ENCODE results near the gene NEURL3.
A peak's percentile ranks its signal among the peaks of the same experiment; 100 is the strongest.
"Not testable (repeated sequence)": the region's sequence is repeated elsewhere in the genome, so short reads cannot be mapped to it uniquely, and the experiment has no call there.

NEURL3 gene

DNA sequence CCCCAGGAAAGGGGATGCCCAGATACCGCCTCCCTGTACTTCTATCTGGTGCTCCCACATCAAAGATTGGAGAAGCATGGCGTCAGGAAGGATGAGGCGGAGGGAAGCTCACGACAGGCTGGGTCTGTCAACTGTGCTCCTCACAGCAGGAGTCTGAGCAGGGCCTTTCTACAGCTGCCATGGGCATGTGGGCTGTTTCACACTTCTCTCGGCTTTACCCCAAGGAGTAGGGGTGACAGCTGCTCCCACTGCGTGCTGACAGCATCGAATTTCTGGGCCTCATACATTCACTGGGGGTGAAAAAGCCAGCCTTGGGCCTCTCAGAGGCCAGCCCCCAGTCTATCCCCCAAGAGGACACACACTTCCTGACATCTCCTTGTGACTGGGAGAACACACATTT, 21.1 kb downstream of the NEURL3 start:
- DNase-seq: no peak

- DNase-seq: no peak
These were observed 27.7 kb downstream of the NEURL3 start for GRCh38 chr2:96477458-96477857.

GRCh38 chr2:96471772-96472171, 33.4 kb downstream of the NEURL3 start:
- DNase-seq: no peak

DNA sequence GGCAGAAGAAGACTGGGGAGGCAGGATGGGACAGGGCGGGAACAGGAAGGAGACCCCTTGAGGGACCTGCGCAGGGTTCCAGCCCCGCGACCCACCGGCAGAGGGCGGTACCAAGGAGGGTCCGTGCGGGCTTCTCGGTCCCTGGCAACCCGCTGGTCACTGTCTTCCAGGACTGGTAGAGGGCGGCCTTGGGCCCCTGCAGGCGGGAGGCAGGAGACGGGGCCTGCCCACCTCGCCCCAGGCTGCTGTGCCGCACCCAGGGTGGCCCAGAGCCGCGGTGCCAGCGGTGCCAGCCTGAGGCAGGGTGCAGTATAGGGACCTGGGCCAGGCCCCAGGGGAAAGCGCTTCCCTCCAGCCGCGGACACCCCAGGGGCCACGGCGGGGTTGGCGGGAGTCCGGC, 34.5 kb downstream of the NEURL3 start:
- DNase-seq: peak; percentile 26

DNA sequence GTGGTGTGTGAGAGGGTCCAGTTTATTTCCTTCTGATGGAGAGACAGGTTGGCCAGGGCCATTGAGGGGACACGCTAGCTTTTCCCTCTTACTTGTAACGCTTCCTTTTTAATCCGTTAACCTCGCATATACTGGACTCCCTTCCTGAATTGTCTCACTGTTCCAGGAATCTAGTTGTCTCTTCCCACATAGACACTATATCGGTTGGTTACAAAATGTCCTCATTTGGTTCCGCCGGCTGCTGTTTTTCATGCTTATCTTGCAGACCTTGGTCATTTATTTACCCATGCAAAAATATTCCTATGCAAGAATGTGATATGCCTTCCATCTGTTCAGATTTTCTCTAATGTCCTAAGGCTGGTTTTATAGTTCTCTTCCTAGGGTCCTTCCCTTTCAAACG, 35.0 kb downstream of the NEURL3 start:
- DNase-seq: no peak

DNA sequence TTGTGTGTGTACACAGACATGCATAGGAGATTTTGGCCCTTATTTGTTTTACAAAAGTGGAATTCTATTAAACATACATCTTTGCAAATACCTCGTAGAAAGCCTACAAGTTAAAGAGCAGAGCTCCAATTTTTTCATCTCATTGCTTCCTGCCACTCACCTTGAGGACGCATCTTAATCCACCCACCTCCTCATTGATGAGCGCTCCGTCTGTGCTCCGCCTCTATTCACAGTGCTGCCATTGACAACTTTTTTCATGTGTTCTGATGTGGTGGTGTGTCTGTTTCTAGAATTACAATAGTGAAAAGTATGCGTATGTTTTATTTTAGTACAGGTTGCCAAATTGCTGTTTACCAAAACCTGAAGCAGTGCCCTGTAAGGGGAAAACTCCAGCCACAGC, 36.3 kb downstream of the NEURL3 start:
- DNase-seq: no peak

GRCh38 chr2:96464651-96465050, 40.5 kb downstream of the NEURL3 start:
- DNase-seq: no peak

GRCh38 chr2:96464061-96464460, 41.1 kb downstream of the NEURL3 start:
- DNase-seq: no peak

DNA sequence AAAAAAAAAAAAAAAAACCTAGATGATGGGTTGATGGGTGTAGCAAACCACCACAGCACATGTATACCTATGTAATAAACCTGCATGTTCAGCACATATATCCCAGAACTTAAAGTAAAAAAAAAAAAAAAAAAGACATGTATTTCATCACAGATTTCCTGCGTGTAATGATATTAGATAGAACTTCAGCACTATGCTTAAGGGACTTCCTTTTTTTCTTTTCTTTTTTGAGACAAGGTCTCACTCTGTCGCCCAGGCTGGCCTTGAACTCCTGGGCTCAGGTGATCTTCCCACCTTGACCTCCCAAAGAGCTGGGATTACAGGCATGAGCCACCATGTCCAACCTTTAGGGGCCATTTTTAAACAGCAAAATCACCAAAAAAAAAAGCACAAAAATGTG, 42.0 kb downstream of the NEURL3 start:
- no peak for DNase-seq

GRCh38 chr2:96461616-96462015, 43.5 kb downstream of the NEURL3 start:
- DNase-seq: not testable (repeated sequence)

- no peak for DNase-seq
These were observed 53.1 kb downstream of the NEURL3 start for GRCh38 chr2:96452053-96452452.

- DNase-seq: no peak
These were observed 55.5 kb downstream of the NEURL3 start for GRCh38 chr2:96449637-96450036.

DNA sequence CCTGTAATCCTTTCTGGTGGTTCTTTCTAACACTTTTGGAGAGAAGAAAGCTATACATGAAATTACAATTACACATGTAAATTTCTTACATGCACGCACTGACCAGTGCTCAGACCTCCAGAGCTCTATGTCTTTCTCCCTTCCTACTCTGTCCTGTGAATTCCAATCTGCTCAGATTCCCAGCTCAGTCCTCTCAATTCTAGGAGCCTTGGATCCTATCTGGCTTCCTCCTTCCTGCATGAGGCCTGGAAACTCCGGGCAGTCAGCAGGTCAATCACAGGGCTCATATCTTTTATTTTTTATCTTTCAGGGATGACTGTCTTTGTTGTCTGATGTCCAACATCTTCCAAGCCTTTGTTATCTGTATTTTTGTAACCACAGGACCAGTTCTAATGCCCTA, 56.0 kb downstream of the NEURL3 start:
- no peak for DNase-seq

GRCh38 chr2:96447726-96448125, 57.4 kb downstream of the NEURL3 start:
- DNase-seq: no peak

Data from fibroblast of skin of abdomen (primary cell).